Stimulated activated naive CD8-positive, alpha-beta T cell treated with anti-CD3 and anti-CD28 coated beads, Interleukin-15, Interleukin-2, amounts not matched to agents 100 ng/mL and 50 ng/mL, for 24 hours (primary cell): ENCODE data around the gene VBP1.
A peak's percentile ranks its signal among the peaks of the same experiment; 100 is the strongest.
"Not testable (repeated sequence)": the region's sequence is repeated elsewhere in the genome, so short reads cannot be mapped to it uniquely, and the experiment has no call there.

Source experiments
- H3K27ac Mint-ChIP-seq: one replicate; pipeline ENCODE4 v1.8.0; 2021; ENCODE audit warnings: mild to moderate bottlenecking, mixed read lengths
- H3K27me3 Mint-ChIP-seq: one replicate; pipeline ENCODE4 v1.8.0; 2021; ENCODE audit warnings: mixed read lengths
- H3K36me3 Mint-ChIP-seq: one replicate; pipeline ENCODE4 v1.8.0; 2021; ENCODE audit warnings: low read depth, mixed read lengths
- H3K4me1 Mint-ChIP-seq: one replicate; pipeline ENCODE4 v1.8.0; 2021; ENCODE audit warnings: low read depth, mixed read lengths
- H3K4me3 Mint-ChIP-seq: one replicate; pipeline ENCODE4 v1.8.0; 2021; ENCODE audit warnings: mild to moderate bottlenecking, mixed read lengths
- H3K9me3 Mint-ChIP-seq: one replicate; pipeline ENCODE4 v1.8.0; 2021; ENCODE audit warnings: mixed read lengths

VBP1 gene

DNA sequence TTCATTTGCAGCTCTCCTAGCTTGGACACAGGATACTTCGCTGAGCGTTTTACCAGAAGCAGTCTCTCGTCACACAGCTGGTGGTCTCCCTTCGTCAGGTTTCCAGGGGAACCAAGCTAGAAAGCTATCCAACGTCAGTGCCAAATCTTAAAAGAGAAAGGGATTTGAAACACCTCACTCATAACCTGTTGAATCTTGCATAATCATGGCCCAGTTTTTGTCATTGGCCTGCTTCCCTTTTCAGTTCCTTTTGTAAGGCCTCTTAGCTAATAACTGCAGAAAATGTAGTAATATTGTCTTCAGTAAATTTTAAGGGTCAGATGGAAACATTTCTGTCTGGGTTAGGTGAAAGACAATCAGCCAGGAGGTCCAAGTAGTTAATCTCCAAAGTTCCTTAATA, 26.0 kb downstream of the VBP1 start:
- no peaks in the 10 kb centered on the region for H3K27me3 Mint-ChIP-seq
- H3K36me3 Mint-ChIP-seq = peaks cover 11% of the 10 kb centered on the region
- H3K9me3 Mint-ChIP-seq = no peaks in the 10 kb centered on the region
- peaks cover 7% of the 10 kb centered on the region for H3K4me1 Mint-ChIP-seq
- no peak overlapping the region for H3K27ac Mint-ChIP-seq
- no peak overlapping the region for H3K4me3 Mint-ChIP-seq

GRCh38 chrX:155246748-155247147, 30.5 kb downstream of the VBP1 start:
- H3K9me3 Mint-ChIP-seq = no peaks in the 10 kb centered on the region
- H3K36me3 Mint-ChIP-seq = no peaks in the 10 kb centered on the region
- H3K4me3 Mint-ChIP-seq = no peak overlapping the region
- H3K4me1 Mint-ChIP-seq = peaks cover 7% of the 10 kb centered on the region
- no peaks in the 10 kb centered on the region for H3K27me3 Mint-ChIP-seq
- H3K27ac Mint-ChIP-seq = no peak overlapping the region

DNA sequence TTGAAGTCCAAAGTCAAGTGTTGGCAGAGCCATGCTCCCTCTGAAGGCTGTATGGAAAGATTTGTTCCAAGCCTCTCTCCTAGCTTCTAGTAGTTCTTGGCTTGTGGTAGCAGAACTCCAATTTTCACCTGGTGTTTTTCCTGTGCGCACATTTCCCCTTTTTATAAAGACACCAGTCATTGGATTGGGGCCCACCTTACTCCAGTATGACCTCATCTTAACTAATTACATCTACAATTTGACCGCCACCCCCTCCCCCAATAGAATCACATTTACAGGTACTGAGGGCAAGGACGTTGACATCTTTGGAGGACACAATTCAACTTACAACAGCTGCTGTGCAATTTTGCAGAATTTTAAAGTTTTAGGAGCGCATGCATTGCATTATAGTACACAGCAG, 31.2 kb downstream of the VBP1 start:
- H3K27me3 Mint-ChIP-seq = no peaks in the 10 kb centered on the region
- H3K36me3 Mint-ChIP-seq = no peaks in the 10 kb centered on the region
- H3K4me3 Mint-ChIP-seq = no peak overlapping the region
- H3K27ac Mint-ChIP-seq = no peak overlapping the region
- peaks cover 7% of the 10 kb centered on the region for H3K4me1 Mint-ChIP-seq
- H3K9me3 Mint-ChIP-seq = no peaks in the 10 kb centered on the region

GRCh38 chrX:155251391-155251790, 35.1 kb downstream of the VBP1 start:
- no peaks in the 10 kb centered on the region for H3K9me3 Mint-ChIP-seq
- no peak overlapping the region for H3K4me3 Mint-ChIP-seq
- no peaks in the 10 kb centered on the region for H3K27me3 Mint-ChIP-seq
- H3K4me1 Mint-ChIP-seq = peaks cover 7% of the 10 kb centered on the region
- no peak overlapping the region for H3K27ac Mint-ChIP-seq
- no peaks in the 10 kb centered on the region for H3K36me3 Mint-ChIP-seq

GRCh38 chrX:155259752-155260151, 43.5 kb downstream of the VBP1 start:
- Mint-ChIP-seq H3K27me3 (no peaks in the 10 kb centered on the region), H3K27ac (no peak overlapping the region), H3K36me3 (peaks cover 16% of the 10 kb centered on the region), H3K4me1 (peaks cover 19% of the 10 kb centered on the region), H3K4me3 (no peak overlapping the region), H3K9me3 (no peaks in the 10 kb centered on the region)

DNA sequence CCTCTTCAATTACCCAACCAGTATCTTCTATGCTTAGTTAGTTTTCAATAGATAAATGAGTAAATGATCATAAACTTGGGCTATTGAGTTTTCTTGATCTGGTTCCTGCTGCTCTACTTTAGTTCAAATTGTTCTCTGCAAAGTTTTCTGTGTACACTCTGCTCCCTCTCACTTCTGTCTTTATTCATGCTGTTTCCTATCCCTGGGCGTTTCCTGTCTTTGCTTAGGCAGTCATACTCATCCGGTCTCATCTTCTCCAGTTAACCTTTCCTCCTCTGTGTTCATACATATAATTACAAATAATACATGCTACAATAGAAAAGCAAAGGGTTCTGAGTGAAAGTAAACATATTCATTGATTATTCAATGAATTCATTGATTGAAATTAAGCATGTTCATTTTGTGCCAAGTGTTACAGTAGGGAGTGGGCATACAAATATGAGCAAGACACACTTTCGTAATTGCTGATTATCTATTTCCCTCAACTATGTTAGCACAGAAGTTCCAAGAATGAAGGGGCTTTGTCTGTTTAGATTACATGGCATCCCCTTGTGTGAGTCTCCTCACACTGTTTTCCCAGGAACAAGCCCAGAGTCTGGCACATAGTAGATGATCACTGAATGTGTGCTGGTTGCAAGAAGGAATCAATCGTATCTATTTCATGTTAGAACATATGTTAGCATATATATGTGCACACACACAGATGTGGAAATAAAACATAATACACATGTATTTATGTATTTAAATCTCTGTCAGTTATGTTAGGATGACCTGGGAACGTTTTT, 46.9 kb downstream of the VBP1 start:
- Mint-ChIP-seq H3K36me3 (peaks cover 16% of the 10 kb centered on the region), H3K4me3 (peak overlapping the region; percentile 79), H3K9me3 (no peaks in the 10 kb centered on the region), H3K27me3 (no peaks in the 10 kb centered on the region), H3K27ac (peak overlapping the region; percentile 63), H3K4me1 (peaks cover 21% of the 10 kb centered on the region)

GRCh38 chrX:155263854-155264628, 47.8 kb downstream of the VBP1 start, which contains the start of gene RAB39B:
TSS of gene RAB39B (minus strand) at chrX:155264491. CDS start at chrX:155264288, 203 bp downstream.
- peaks cover 21% of the 10 kb centered on the region for H3K4me1 Mint-ChIP-seq

GRCh38 chrX:155266439-155266838, 50.2 kb downstream of the VBP1 start:
- H3K27ac Mint-ChIP-seq = no peak overlapping the region
- peaks cover 2% of the 10 kb centered on the region for H3K36me3 Mint-ChIP-seq
- H3K4me1 Mint-ChIP-seq = peaks cover 21% of the 10 kb centered on the region
- H3K9me3 Mint-ChIP-seq = peaks cover 2% of the 10 kb centered on the region
- H3K4me3 Mint-ChIP-seq = no peak overlapping the region
- no peaks in the 10 kb centered on the region for H3K27me3 Mint-ChIP-seq

More at GRCh38 chrX:155263854-155264628, 47.8 kb downstream of the VBP1 start, which contains the start of gene RAB39B:
- H3K36me3 Mint-ChIP-seq = peaks cover 16% of the 10 kb centered on the region
- H3K4me3 Mint-ChIP-seq = peak within 1 kb of the TSS; percentile 79
- H3K27me3 Mint-ChIP-seq = no peaks in the 10 kb centered on the region
- peak within 1 kb of the TSS; percentile 88 for H3K27ac Mint-ChIP-seq
- no peaks in the 10 kb centered on the region for H3K9me3 Mint-ChIP-seq

DNA sequence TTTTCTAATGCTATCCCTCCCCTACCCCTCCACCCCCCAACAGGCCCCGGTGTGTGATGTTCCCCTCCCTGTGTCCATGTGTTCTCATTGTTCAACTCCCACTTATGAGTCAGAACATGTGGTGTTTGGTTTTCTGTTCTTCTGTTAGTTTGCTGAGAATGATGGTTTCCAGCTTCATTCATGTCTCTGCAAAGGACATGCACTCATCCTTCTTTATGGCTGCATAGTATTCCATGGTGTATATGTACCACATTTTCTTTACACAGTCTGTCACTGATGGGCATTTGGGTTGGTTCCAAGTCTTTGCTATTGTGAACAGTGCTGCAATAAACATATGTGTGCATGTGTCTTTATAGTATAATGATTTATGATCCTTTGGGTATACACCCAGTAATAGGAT, 51.7 kb downstream of the VBP1 start:
- H3K4me1 Mint-ChIP-seq, H3K4me3 Mint-ChIP-seq, H3K27ac Mint-ChIP-seq, H3K9me3 Mint-ChIP-seq, H3K36me3 Mint-ChIP-seq, H3K27me3 Mint-ChIP-seq: not testable (repeated sequence)

GRCh38 chrX:155270969-155271368, 54.7 kb downstream of the VBP1 start:
- Mint-ChIP-seq H3K27me3 (no peaks in the 10 kb centered on the region), H3K27ac (no peak overlapping the region), H3K4me3 (no peak overlapping the region), H3K36me3 (no peaks in the 10 kb centered on the region), H3K4me1 (no peaks in the 10 kb centered on the region), H3K9me3 (peaks cover 4% of the 10 kb centered on the region)

DNA sequence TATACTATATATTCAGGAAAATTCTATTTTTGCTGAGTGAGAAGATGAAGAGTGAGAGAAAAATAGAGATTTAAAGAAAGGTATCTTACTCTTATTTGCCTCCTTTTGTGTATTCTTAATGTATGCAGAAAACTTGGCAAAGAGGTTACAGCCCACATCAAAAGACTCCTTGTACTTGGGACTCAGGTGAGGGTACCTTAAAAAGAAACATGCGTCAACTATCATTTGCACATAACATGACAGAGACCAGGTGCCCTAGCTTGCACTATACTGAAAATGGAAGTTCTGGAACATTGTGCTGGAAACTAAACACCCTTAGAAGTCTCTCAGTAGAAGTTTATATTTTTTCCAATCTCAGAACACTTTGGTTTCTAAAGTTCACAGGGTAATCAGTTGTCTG, 63.6 kb downstream of the VBP1 start:
- Mint-ChIP-seq H3K9me3 (no peaks in the 10 kb centered on the region), H3K27me3 (no peaks in the 10 kb centered on the region), H3K36me3 (no peaks in the 10 kb centered on the region), H3K27ac (no peak overlapping the region), H3K4me3 (no peak overlapping the region), H3K4me1 (peaks cover 10% of the 10 kb centered on the region)
